Gastroesophageal sphincter (tissue), 3 donors: ENCODE results near the gene PCGF3.

ENCODE experiments used
- POLR2AphosphoS5 ChIP-seq: sonication (generic); formaldehyde crosslinking; IDR thresholded peaks from one replicate; pipeline ENCODE4 v1.6.1; 2017; ENCODE audit warnings: antibody characterized with exemption
- TF ChIP-seq, protein P1 (sequence below), 4 experiments: fragments of 200-600 bp in 2 of 4; fragments of 450-650 bp in 2 of 4; sonication (generic) in 1 of 4; IDR thresholded peaks; one replicate each; pipeline ENCODE4 v1.5.1; 2017 to 2019; ENCODE audit warnings: antibody characterized with exemption in 4 of 4, mild to moderate bottlenecking in 2 of 4, moderate library complexity in 2 of 4

DNA sequence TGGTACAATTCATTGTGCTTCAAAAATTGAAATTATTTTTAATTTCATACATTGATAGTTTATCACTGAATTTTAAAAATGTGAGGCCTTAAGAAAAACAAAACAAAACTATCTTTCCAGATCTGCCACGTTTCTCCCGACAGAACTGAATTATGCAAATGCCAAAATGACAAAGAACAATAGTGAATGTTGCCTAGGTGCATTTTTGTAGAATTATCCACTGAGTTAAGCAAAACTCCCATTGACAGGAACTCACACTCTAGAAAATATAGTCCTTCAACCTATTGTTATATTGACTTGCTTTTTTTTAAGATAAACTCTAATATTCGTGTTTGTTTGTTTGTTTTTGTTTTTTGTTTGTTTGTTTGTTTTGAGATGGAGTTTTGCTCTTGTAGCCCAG lies 6.5 kb downstream of the PCGF3 start:
- TF ChIP-seq, protein P1, sequence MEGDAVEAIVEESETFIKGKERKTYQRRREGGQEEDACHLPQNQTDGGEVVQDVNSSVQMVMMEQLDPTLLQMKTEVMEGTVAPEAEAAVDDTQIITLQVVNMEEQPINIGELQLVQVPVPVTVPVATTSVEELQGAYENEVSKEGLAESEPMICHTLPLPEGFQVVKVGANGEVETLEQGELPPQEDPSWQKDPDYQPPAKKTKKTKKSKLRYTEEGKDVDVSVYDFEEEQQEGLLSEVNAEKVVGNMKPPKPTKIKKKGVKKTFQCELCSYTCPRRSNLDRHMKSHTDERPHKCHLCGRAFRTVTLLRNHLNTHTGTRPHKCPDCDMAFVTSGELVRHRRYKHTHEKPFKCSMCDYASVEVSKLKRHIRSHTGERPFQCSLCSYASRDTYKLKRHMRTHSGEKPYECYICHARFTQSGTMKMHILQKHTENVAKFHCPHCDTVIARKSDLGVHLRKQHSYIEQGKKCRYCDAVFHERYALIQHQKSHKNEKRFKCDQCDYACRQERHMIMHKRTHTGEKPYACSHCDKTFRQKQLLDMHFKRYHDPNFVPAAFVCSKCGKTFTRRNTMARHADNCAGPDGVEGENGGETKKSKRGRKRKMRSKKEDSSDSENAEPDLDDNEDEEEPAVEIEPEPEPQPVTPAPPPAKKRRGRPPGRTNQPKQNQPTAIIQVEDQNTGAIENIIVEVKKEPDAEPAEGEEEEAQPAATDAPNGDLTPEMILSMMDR (IDR thresholded peaks at IDR 0.05): no peak
- TF ChIP-seq POLR2AphosphoS5: no peak
